ENCODE data around the gene SLC6A15. TPM values are rescaled to one million over a fixed set of nuclear protein-coding genes. Genes with fewer than 3 reads are reported as not detected.

SLC6A15 gene
- total and polyA plus RNA-seq, 3 experiments from 2014 or later: not detected

- DNase-seq: no peak
- Mint-ChIP-seq H3K4me3 (no peak overlapping the region), H3K36me3 (no peaks in the 10 kb centered on the region), H3K4me1 (no peaks in the 10 kb centered on the region), H3K27ac (no peak overlapping the region), H3K27me3 (peaks cover 0 to 1% of the 10 kb centered on the region in 2 donors), H3K9me3 (peaks cover 0 to 3% (median 0%) of the 10 kb centered on the region in 5 donors)
- no peaks in the 10 kb centered on the region for H3K27me3 ChIP-seq (ENCODE audit: insufficient read depth, low read length, poor library complexity, severe bottlenecking)
- no peak overlapping the region for H3K27ac ChIP-seq (ENCODE audit: low read depth, low read length)
- H3K4me1 ChIP-seq (ENCODE audit: insufficient read depth, low read length): no peaks in the 10 kb centered on the region
- ChIA-PET POLR2A (no interaction called here), CTCF (no interaction called here)
- H3K36me3 ChIP-seq (ENCODE audit: insufficient read depth, low read length): no peaks in the 10 kb centered on the region
- H3K9me3 ChIP-seq (ENCODE audit: low read length): no peaks in the 10 kb centered on the region
- H3K4me3 ChIP-seq (ENCODE audit: low read length): no peak overlapping the region
These were observed 12.4 kb upstream of the SLC6A15 start for GRCh38 chr12:84924981-84925380.

GRCh38 chr12:84922693-84923092 lies 10.1 kb upstream of the SLC6A15 start:
- no peaks in the 10 kb centered on the region for H3K9me3 Mint-ChIP-seq
- H3K36me3 Mint-ChIP-seq: no peaks in the 10 kb centered on the region
- ChIA-PET POLR2A (no interaction called here), CTCF (no interaction called here)
- Histone ChIP-seq H3K9me3 (ENCODE audit: low read length) (no peaks in the 10 kb centered on the region), H3K36me3 (ENCODE audit: insufficient read depth, low read length) (no peaks in the 10 kb centered on the region), H3K4me3 (ENCODE audit: low read length) (no peak overlapping the region), H3K27ac (ENCODE audit: low read depth, low read length) (no peak overlapping the region), H3K4me1 (ENCODE audit: insufficient read depth, low read length) (no peaks in the 10 kb centered on the region), H3K27me3 (ENCODE audit: insufficient read depth, low read length, poor library complexity, severe bottlenecking) (no peaks in the 10 kb centered on the region)
- no peak overlapping the region for H3K27ac Mint-ChIP-seq
- no peaks in the 10 kb centered on the region for H3K4me1 Mint-ChIP-seq
- DNase-seq: no peak
- H3K27me3 Mint-ChIP-seq: peaks cover 0 to 1% of the 10 kb centered on the region in 2 donors
- H3K4me3 Mint-ChIP-seq: no peak overlapping the region

GRCh38 chr12:84920331-84920730 lies 7.7 kb upstream of the SLC6A15 start:
- CTCF ChIA-PET: no interaction called here
- Mint-ChIP-seq H3K9me3 (no peaks in the 10 kb centered on the region), H3K4me3 (no peak overlapping the region), H3K36me3 (no peaks in the 10 kb centered on the region), H3K4me1 (no peaks in the 10 kb centered on the region), H3K27me3 (no peaks in the 10 kb centered on the region), H3K27ac (no peak overlapping the region)
- no peak for DNase-seq
- H3K27ac ChIP-seq (ENCODE audit: low read depth, low read length): no peak overlapping the region
- H3K27me3 ChIP-seq (ENCODE audit: insufficient read depth, low read length, poor library complexity, severe bottlenecking): no peaks in the 10 kb centered on the region
- H3K4me1 ChIP-seq (ENCODE audit: insufficient read depth, low read length): no peaks in the 10 kb centered on the region
- no peaks in the 10 kb centered on the region for H3K9me3 ChIP-seq (ENCODE audit: low read length)
- H3K36me3 ChIP-seq (ENCODE audit: insufficient read depth, low read length): no peaks in the 10 kb centered on the region
- no peak overlapping the region for H3K4me3 ChIP-seq (ENCODE audit: low read length)
- POLR2A ChIA-PET: no interaction called here

GRCh38 chr12:84919271-84919670 lies 6.7 kb upstream of the SLC6A15 start:
- POLR2A ChIA-PET: no interaction called here
- Mint-ChIP-seq H3K9me3 (no peaks in the 10 kb centered on the region), H3K36me3 (no peaks in the 10 kb centered on the region), H3K4me1 (no peaks in the 10 kb centered on the region), H3K27ac (no peak overlapping the region), H3K4me3 (no peak overlapping the region), H3K27me3 (peaks cover 0 to 3% of the 10 kb centered on the region in 2 donors)
- no peaks in the 10 kb centered on the region for H3K4me1 ChIP-seq (ENCODE audit: insufficient read depth, low read length)
- DNase-seq: no peak
- no peak overlapping the region for H3K4me3 ChIP-seq (ENCODE audit: low read length)
- H3K9me3 ChIP-seq (ENCODE audit: low read length): no peaks in the 10 kb centered on the region
- H3K27me3 ChIP-seq (ENCODE audit: insufficient read depth, low read length, poor library complexity, severe bottlenecking): no peaks in the 10 kb centered on the region
- H3K36me3 ChIP-seq (ENCODE audit: insufficient read depth, low read length): no peaks in the 10 kb centered on the region
- CTCF ChIA-PET: no interaction called here
- H3K27ac ChIP-seq (ENCODE audit: low read depth, low read length): no peak overlapping the region

GRCh38 chr12:84913129-84913515 lies 523 bp upstream of the SLC6A15 start:
- H3K4me3 Mint-ChIP-seq: no peak overlapping the region
- H3K4me1 ChIP-seq (ENCODE audit: insufficient read depth, low read length): no peaks in the 10 kb centered on the region
- H3K27ac Mint-ChIP-seq: no peak overlapping the region
- ChIA-PET POLR2A (no interaction called here), CTCF (no interaction called here)
- no peaks in the 10 kb centered on the region for H3K36me3 ChIP-seq (ENCODE audit: insufficient read depth, low read length)
- H3K4me1 Mint-ChIP-seq: peaks cover 3 to 16% (median 8%) of the 10 kb centered on the region in 3 donors
- no peak for DNase-seq
- H3K4me3 ChIP-seq (ENCODE audit: low read length): no peak overlapping the region
- no peak overlapping the region for H3K27ac ChIP-seq (ENCODE audit: low read depth, low read length)
- H3K36me3 Mint-ChIP-seq: no peaks in the 10 kb centered on the region
- peaks cover 0 to 2% (median 0%) of the 10 kb centered on the region in 5 donors for H3K9me3 Mint-ChIP-seq
- H3K9me3 ChIP-seq (ENCODE audit: low read length): no peaks in the 10 kb centered on the region
- H3K27me3 ChIP-seq (ENCODE audit: insufficient read depth, low read length, poor library complexity, severe bottlenecking): no peaks in the 10 kb centered on the region
- H3K27me3 Mint-ChIP-seq: peaks cover 24 to 28% of the 10 kb centered on the region in 2 donors

GRCh38 chr12:84911271-84912197 lies 1.1 kb downstream of the SLC6A15 start:
- ChIA-PET CTCF (no interaction called here), POLR2A (no interaction called here)
- H3K9me3 ChIP-seq (ENCODE audit: low read length): no peaks in the 10 kb centered on the region
- Mint-ChIP-seq H3K4me3 (peak overlapping the region in 6 of 7 donors; percentile 8 to 64 (median 37)), H3K27ac (peak overlapping the region in 1 of 8 donors; percentile 8), H3K36me3 (no peaks in the 10 kb centered on the region), H3K4me1 (peaks cover 3 to 16% (median 8%) of the 10 kb centered on the region in 3 donors), H3K9me3 (peaks cover 0 to 2% (median 0%) of the 10 kb centered on the region in 5 donors), H3K27me3 (peaks cover 24 to 28% of the 10 kb centered on the region in 2 donors)
- H3K36me3 ChIP-seq (ENCODE audit: insufficient read depth, low read length): no peaks in the 10 kb centered on the region
- H3K4me1 ChIP-seq (ENCODE audit: insufficient read depth, low read length): no peaks in the 10 kb centered on the region
- no peak overlapping the region for H3K4me3 ChIP-seq (ENCODE audit: low read length)
- DNase-seq: no peak
- H3K27me3 ChIP-seq (ENCODE audit: insufficient read depth, low read length, poor library complexity, severe bottlenecking): no peaks in the 10 kb centered on the region
- H3K27ac ChIP-seq (ENCODE audit: low read depth, low read length): no peak overlapping the region

GRCh38 chr12:84910549-84911241 lies 1.9 kb downstream of the SLC6A15 start:
- no peak for DNase-seq
- CTCF ChIA-PET: no interaction called here

GRCh38 chr12:84904051-84904450 lies 8.5 kb downstream of the SLC6A15 start:
- no peaks in the 10 kb centered on the region for H3K36me3 ChIP-seq (ENCODE audit: insufficient read depth, low read length)
- no peak overlapping the region for H3K27ac ChIP-seq (ENCODE audit: low read depth, low read length)
- Mint-ChIP-seq H3K4me1 (no peaks in the 10 kb centered on the region), H3K27me3 (no peaks in the 10 kb centered on the region), H3K27ac (no peak overlapping the region), H3K36me3 (no peaks in the 10 kb centered on the region), H3K9me3 (peaks cover 0 to 5% (median 0%) of the 10 kb centered on the region in 5 donors), H3K4me3 (no peak overlapping the region)
- ChIA-PET CTCF (no interaction called here), POLR2A (no interaction called here)
- DNase-seq: no peak
- no peaks in the 10 kb centered on the region for H3K27me3 ChIP-seq (ENCODE audit: insufficient read depth, low read length, poor library complexity, severe bottlenecking)
- no peak overlapping the region for H3K4me3 ChIP-seq (ENCODE audit: low read length)
- no peaks in the 10 kb centered on the region for H3K4me1 ChIP-seq (ENCODE audit: insufficient read depth, low read length)
- no peaks in the 10 kb centered on the region for H3K9me3 ChIP-seq (ENCODE audit: low read length)

More at GRCh38 chr12:84910549-84911241, 1.9 kb downstream of the SLC6A15 start:
- Mint-ChIP-seq H3K27ac (no peak overlapping the region), H3K36me3 (no peaks in the 10 kb centered on the region), H3K27me3 (peaks cover 24 to 28% of the 10 kb centered on the region in 2 donors), H3K4me3 (no peak overlapping the region), H3K4me1 (peaks cover 3 to 16% (median 8%) of the 10 kb centered on the region in 3 donors), H3K9me3 (peaks cover 0 to 5% (median 2%) of the 10 kb centered on the region in 5 donors)
- no peaks in the 10 kb centered on the region for H3K36me3 ChIP-seq (ENCODE audit: insufficient read depth, low read length)
- no peak overlapping the region for H3K4me3 ChIP-seq (ENCODE audit: low read length)
- H3K27me3 ChIP-seq (ENCODE audit: insufficient read depth, low read length, poor library complexity, severe bottlenecking): no peaks in the 10 kb centered on the region
- H3K9me3 ChIP-seq (ENCODE audit: low read length): no peaks in the 10 kb centered on the region
- POLR2A ChIA-PET: no interaction called here
- no peaks in the 10 kb centered on the region for H3K4me1 ChIP-seq (ENCODE audit: insufficient read depth, low read length)
- H3K27ac ChIP-seq (ENCODE audit: low read depth, low read length): no peak overlapping the region

Data from CD8-positive, alpha-beta memory T cell (primary cell).